Measurements from ENCODE around the gene USP11. TPM values are rescaled to one million over a fixed set of nuclear protein-coding genes. Genes with fewer than 3 reads are reported as not detected.

Gene USP11
- total RNA-seq, 1 donor from 2014 or later: 194 TPM

DNA sequence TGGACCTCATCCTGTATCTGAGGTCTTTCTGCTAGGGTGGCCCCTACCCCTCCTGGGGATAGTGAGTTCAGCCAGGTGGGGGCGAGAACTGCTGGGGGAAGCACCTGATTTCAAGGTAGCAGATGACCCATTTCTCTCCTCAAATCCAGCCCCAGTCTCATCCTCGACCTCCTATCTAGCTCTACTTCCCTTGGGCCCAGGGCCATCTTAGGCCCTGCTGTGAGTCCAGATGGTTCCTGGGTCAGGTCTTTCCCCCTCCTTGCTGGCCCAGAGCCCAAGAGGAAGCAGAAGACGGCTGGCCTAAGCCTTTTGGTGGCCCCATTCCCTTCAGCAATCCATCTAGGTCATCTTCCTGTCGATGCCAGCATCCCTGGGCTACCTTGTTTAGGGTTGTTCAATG lies 11.1 kb upstream of the USP11 start:
- Mint-ChIP-seq H3K27ac (ENCODE audit: unreplicated experiment) (no peak overlapping the region), H3K27me3 (ENCODE audit: unreplicated experiment) (no peaks in the 10 kb centered on the region), H3K9me3 (ENCODE audit: unreplicated experiment) (no peaks in the 10 kb centered on the region), H3K4me1 (ENCODE audit: unreplicated experiment) (peaks cover 34% of the 10 kb centered on the region), H3K4me3 (ENCODE audit: unreplicated experiment) (no peak overlapping the region), H3K36me3 (ENCODE audit: unreplicated experiment) (peaks cover 18% of the 10 kb centered on the region)
- TF ChIP-seq, protein P1, sequence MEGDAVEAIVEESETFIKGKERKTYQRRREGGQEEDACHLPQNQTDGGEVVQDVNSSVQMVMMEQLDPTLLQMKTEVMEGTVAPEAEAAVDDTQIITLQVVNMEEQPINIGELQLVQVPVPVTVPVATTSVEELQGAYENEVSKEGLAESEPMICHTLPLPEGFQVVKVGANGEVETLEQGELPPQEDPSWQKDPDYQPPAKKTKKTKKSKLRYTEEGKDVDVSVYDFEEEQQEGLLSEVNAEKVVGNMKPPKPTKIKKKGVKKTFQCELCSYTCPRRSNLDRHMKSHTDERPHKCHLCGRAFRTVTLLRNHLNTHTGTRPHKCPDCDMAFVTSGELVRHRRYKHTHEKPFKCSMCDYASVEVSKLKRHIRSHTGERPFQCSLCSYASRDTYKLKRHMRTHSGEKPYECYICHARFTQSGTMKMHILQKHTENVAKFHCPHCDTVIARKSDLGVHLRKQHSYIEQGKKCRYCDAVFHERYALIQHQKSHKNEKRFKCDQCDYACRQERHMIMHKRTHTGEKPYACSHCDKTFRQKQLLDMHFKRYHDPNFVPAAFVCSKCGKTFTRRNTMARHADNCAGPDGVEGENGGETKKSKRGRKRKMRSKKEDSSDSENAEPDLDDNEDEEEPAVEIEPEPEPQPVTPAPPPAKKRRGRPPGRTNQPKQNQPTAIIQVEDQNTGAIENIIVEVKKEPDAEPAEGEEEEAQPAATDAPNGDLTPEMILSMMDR (IDR thresholded peaks at IDR 0.05): no peak
- DNase-seq (ENCODE audit: extremely low spot score, unreplicated experiment): no peak

DNA sequence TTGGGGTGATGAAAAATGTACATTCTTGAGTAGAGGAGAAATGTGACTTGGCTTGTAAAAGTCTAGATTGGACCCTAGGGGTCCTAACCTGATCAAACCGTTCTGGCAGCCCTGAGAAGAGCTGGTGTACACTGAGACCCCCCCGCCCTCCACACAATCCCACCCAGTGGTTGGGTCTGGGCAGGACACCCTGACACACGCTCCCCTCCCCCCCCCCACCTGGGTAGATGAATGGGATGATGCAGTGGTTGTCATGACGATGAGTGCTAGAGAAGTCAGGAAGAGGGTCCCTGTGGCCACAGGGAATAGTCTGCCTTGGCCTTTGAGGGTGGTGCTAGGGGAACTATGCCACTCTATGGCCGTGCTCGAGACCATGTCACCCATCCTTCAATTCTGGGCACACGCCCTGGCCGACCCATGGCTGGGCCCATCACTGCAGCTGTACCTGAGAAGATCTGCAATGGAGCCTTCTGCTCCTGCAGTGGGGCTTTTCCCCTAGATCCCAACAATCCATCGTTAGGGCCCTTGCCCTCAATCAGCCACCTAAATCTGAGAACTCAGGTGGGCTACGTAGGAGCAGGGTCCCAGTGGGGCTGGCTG lies 10.0 kb upstream of the USP11 start:
- TF ChIP-seq, protein P1 (IDR thresholded peaks at IDR 0.05): no peak
- peaks cover 22% of the 10 kb centered on the region for H3K36me3 Mint-ChIP-seq (ENCODE audit: unreplicated experiment)
- no peak for DNase-seq (ENCODE audit: extremely low spot score, unreplicated experiment)
- peaks cover 25% of the 10 kb centered on the region for H3K4me1 Mint-ChIP-seq (ENCODE audit: unreplicated experiment)
- H3K4me3 Mint-ChIP-seq (ENCODE audit: unreplicated experiment): no peak overlapping the region
- no peaks in the 10 kb centered on the region for H3K27me3 Mint-ChIP-seq (ENCODE audit: unreplicated experiment)
- H3K27ac Mint-ChIP-seq (ENCODE audit: unreplicated experiment): no peak overlapping the region
- no peaks in the 10 kb centered on the region for H3K9me3 Mint-ChIP-seq (ENCODE audit: unreplicated experiment)

DNA sequence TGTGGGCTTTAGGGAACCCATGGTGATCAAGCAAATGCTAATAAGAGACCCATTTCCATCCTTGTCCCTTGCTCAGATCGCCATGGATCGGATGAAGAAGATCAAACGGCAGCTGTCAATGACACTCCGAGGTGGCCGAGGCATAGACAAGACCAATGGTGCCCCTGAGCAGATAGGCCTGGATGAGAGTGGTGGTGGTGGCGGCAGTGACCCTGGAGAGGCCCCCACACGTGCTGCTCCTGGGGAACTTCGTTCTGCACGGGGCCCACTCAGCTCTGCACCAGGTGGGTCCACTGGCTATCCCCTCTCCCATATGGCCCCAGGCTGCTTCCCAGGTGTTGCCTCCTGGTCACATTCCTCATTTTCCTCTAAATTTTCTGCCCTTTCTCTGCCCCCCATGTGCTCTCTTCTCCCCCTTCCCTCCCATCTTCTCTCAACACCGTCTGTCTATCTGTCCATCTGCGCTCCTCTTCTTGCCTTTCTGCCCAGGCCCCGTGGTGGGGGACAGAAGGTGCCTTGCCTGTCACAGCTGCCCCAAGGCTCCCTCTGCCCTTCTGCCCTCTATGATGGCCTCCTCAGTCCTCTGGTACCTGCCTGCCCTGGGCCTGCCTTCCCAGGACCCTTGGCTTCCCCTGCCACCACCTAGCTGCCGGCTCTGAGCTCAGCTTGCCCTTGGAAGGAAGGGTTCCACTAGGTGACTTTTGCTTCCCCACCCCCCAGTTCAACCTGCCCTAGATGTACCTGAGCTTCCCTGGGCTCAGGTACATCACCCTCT lies 9.1 kb upstream of the USP11 start:
- no peak for DNase-seq (ENCODE audit: extremely low spot score, unreplicated experiment)
- Mint-ChIP-seq H3K4me3 (ENCODE audit: unreplicated experiment) (no peak overlapping the region), H3K36me3 (ENCODE audit: unreplicated experiment) (peaks cover 28% of the 10 kb centered on the region), H3K4me1 (ENCODE audit: unreplicated experiment) (peaks cover 25% of the 10 kb centered on the region), H3K27me3 (ENCODE audit: unreplicated experiment) (no peaks in the 10 kb centered on the region), H3K27ac (ENCODE audit: unreplicated experiment) (no peak overlapping the region), H3K9me3 (ENCODE audit: unreplicated experiment) (no peaks in the 10 kb centered on the region)
- TF ChIP-seq, protein P1 (IDR thresholded peaks at IDR 0.05): no peak

DNA sequence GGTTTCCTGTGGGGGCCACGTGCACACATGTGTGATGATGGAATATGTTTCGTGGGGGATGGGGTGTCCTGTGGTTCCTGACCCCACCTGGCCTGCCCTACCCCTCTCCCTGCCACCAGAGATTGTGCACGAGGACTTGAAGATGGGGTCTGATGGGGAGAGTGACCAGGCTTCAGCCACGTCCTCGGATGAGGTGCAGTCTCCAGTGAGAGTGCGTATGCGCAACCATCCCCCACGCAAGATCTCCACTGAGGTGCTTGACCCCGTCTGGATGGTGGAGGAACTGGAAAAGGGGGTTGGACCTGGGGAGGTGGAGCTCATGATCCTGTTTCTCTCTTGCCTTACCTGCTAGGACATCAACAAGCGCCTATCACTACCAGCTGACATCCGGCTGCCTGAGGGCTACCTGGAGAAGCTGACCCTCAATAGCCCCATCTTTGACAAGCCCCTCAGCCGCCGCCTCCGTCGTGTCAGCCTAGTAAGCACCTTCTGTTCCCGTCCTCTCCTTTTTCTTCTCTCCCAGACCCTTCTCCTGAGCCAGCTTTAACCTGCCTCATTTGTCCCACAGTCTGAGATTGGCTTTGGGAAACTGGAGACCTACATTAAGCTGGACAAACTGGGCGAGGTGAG lies 8.4 kb upstream of the USP11 start:
- DNase-seq (ENCODE audit: extremely low spot score, unreplicated experiment): no peak
- Mint-ChIP-seq H3K27ac (ENCODE audit: unreplicated experiment) (no peak overlapping the region), H3K4me3 (ENCODE audit: unreplicated experiment) (no peak overlapping the region), H3K4me1 (ENCODE audit: unreplicated experiment) (peaks cover 24% of the 10 kb centered on the region), H3K9me3 (ENCODE audit: unreplicated experiment) (no peaks in the 10 kb centered on the region), H3K36me3 (ENCODE audit: unreplicated experiment) (peaks cover 32% of the 10 kb centered on the region), H3K27me3 (ENCODE audit: unreplicated experiment) (no peaks in the 10 kb centered on the region)
- TF ChIP-seq, protein P1 (IDR thresholded peaks at IDR 0.05): no peak

DNA sequence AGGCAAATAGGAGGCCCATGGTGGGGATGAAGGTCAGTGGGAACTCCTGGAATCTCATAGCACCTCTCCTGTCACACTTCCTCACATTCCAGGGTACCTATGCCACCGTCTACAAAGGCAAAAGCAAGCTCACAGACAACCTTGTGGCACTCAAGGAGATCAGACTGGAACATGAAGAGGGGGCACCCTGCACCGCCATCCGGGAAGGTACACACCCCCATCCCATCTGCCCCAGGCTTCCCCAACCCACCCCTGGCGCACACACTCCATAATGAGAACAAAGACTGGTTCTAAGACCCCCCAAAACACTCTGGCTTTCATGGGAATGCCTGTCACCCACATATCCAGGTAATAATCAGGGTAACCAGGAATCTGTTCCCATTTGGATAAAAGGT lies 7.9 kb upstream of the USP11 start:
- H3K4me3 Mint-ChIP-seq (ENCODE audit: unreplicated experiment): no peak overlapping the region
- no peak overlapping the region for H3K27ac Mint-ChIP-seq (ENCODE audit: unreplicated experiment)
- no peak for DNase-seq (ENCODE audit: extremely low spot score, unreplicated experiment)
- no peaks in the 10 kb centered on the region for H3K27me3 Mint-ChIP-seq (ENCODE audit: unreplicated experiment)
- H3K4me1 Mint-ChIP-seq (ENCODE audit: unreplicated experiment): peaks cover 19% of the 10 kb centered on the region
- no peaks in the 10 kb centered on the region for H3K9me3 Mint-ChIP-seq (ENCODE audit: unreplicated experiment)
- peaks cover 34% of the 10 kb centered on the region for H3K36me3 Mint-ChIP-seq (ENCODE audit: unreplicated experiment)
- TF ChIP-seq, protein P1 (IDR thresholded peaks at IDR 0.05): no peak
